NCI-H226 (cell line): ENCODE data around the gene KIF2A.

ENCODE experiments used
- DNase-seq: peaks from one replicate; pipeline ENCODE4 v3.0.0-alpha.2; 2015

KIF2A gene

GRCh38 chr5:62296998-62297397 lies 9.0 kb upstream of the KIF2A start:
- DNase-seq, result no peak

DNA sequence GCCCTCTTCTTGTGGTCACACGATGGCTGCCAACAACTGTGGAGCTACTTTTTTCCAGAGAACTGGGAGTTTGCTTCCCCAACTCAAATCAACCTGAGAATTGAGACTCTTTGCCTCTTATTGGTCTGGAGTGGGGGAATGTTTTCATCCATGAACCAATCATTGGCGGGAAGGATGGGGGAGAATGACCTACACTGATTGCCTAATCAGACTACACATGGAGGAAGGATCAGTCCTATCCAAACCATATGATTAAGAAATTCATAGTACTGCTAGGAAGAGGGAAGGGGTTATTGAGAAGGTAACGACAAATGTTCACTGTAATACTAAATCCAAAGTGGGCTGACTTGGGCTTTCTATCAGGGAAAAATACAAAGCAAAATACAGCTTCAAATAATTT lies 7.9 kb upstream of the KIF2A start:
- peak; percentile 9 for DNase-seq

- DNase-seq, result no peak
These were observed 6.9 kb upstream of the KIF2A start for GRCh38 chr5:62299101-62299500.

DNA sequence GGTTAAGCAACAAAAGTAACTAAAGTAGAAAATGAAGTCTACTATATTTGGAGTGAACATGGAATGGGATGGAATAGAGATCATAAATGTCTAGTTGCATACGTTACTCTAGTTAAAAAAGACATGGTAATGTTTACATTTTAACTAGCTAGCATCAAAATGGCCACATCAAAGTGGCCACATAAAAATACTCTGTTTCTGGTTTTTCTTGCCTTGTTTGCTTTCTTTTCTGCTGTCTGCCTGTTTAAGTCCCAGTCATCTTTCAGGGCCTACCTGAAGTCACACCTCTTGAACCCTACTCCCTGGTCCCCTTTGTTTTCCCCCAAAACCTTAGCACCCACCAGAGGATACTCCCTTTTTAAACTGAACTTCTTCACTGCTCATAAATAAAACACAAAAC lies 6.4 kb upstream of the KIF2A start:
- DNase-seq, result no peak

- no peak for DNase-seq
These were observed 670 bp upstream of the KIF2A start for GRCh38 chr5:62305358-62305714.

- no peak for DNase-seq
These were observed 403 bp downstream of the KIF2A start for GRCh38 chr5:62306323-62306895.

- peak; percentile 18 for DNase-seq
These were observed 1.1 kb downstream of the KIF2A start for GRCh38 chr5:62306896-62307689.

DNA sequence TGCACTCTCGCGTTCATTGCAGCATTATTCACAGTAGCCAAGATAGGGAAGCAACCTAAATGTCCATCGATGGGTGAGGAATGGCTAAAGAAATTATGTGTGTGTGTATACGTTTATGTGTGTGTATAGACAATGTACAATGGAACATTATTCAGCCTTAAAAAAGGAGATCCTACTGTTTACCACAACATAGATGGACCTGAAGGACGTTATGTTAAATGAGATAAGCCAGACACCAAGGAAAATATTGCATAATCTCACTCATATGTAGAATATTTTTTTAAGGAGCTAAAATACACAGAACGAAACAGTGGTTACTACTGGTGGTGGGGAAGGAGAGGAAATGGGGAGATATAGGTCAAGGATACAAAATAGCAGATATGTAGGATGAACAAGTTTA lies 2.4 kb downstream of the KIF2A start:
- DNase-seq, result no peak

DNA sequence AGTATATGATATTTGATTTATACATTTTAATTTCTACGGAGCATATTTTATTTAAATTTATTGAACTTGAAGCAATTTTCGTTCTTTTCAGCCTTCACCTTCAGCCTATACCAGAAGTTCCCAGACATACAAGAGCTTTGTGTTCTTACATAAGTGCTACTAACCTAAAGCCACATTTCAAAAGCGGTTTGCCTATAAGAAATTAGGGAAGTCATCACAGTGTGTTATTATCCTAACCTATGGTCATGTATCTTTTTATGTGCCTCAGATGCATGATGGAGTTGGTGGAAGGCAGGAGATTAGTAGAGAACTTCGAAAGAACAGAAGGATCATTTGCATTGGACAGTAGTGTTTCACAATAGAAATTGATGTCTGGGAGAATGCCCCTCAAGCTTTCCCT lies 3.1 kb downstream of the KIF2A start:
- DNase-seq, result no peak

GRCh38 chr5:62310426-62311143 lies 4.6 kb downstream of the KIF2A start:
- no peak for DNase-seq

DNA sequence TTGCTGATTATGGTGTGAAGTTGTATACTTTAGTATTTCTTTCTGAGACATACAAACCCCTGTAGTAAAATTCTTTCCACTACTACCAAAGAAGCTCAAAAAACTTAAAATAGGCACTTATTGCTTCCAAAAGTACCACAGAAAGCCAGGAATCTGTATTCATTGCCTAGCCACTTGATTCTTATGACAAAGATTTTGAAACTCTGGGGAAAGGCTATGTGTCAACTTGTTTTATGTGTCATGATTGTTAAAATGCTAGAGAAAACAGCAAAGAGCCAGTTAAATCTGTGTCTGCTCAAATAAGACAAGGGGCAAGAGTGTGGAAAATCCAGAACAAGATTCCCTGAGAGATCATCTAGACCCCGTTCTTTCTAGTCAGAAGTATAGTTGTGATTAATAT lies 6.0 kb downstream of the KIF2A start:
- DNase-seq, result no peak

DNA sequence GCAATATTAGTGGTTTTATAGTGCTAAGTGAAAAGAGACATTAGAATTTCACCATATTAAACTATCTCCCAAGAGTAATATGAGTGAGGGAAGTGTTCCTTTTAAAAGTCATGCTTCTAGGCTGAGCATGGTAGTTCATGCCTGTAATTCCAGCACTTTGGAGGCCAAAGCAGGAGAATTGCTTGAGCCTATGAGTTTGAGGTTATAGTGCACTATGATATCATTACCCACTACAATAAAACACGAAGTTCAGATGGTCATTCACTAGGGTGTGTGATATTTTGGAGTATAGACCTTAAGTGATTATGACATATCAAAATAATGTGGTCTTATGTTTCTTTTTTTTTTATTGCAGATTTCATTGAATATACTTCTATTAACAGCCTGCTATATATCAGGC lies 6.7 kb downstream of the KIF2A start:
- DNase-seq, result no peak

- no peak for DNase-seq
These were observed 8.3 kb downstream of the KIF2A start for GRCh38 chr5:62314213-62314830.

DNA sequence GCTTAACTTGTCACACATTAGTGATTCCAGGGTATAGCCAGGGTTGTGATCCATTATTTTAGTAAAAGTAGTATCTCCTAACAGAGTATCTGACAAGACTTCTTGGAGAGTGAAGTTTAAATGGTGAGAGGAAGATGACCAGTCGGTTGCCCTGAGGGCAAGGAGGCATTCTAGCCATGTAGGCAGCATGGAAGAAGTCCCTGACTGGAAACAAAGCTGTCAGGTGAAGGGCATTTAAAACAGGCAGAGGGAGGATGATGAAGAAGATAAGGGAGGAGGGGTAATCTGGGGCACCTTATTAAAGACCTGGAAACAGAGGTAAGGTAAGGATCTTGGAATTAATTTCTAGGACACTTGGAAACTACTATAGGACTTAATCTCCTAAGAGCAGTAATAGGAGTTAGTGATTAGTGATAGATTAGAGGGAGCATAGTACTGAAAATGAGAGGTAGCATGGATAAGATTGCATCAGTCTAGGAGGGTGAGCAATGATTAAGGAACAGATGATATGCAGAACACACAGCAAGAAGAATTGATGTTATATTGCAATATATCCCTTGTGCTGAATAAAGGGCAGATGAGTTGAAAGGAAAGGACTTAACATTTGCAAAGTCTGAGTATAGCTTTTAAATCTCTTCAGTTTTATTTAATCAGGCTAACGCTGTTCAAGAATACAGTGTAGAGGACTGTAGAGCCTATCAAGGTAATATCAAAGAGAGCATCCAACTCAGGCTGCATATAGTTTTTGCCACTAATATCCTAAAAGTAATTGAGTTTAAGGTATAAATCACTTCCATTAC lies 9.6 kb downstream of the KIF2A start:
- DNase-seq, result peak; percentile 21

GRCh38 chr5:62316176-62316502 lies 10.1 kb downstream of the KIF2A start:
- no peak for DNase-seq

GRCh38 chr5:62317810-62318209 lies 11.8 kb downstream of the KIF2A start:
- no peak for DNase-seq

GRCh38 chr5:62322484-62322883 lies 16.5 kb downstream of the KIF2A start:
- no peak for DNase-seq

- no peak for DNase-seq
These were observed 20.3 kb downstream of the KIF2A start for GRCh38 chr5:62326302-62326701.

DNA sequence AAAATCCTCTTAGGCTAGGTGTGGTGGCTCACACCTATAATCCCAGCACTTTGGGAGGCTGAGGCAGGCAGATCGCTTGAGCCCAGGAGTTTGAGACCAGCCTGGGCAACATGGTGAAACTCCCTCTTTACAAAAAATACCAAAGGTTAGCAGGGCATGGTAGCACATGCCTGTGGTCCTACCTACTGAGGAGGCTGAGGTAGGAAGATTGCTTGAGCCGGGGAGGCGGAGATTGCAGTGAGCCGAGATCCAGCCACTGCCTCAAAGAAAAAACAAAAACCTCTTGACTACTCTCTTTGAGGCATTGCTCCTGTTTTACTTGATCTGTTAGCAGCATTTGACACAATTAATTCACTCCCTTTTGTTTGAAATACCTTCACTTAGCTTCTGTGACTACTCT lies 20.7 kb downstream of the KIF2A start:
- no peak for DNase-seq

DNA sequence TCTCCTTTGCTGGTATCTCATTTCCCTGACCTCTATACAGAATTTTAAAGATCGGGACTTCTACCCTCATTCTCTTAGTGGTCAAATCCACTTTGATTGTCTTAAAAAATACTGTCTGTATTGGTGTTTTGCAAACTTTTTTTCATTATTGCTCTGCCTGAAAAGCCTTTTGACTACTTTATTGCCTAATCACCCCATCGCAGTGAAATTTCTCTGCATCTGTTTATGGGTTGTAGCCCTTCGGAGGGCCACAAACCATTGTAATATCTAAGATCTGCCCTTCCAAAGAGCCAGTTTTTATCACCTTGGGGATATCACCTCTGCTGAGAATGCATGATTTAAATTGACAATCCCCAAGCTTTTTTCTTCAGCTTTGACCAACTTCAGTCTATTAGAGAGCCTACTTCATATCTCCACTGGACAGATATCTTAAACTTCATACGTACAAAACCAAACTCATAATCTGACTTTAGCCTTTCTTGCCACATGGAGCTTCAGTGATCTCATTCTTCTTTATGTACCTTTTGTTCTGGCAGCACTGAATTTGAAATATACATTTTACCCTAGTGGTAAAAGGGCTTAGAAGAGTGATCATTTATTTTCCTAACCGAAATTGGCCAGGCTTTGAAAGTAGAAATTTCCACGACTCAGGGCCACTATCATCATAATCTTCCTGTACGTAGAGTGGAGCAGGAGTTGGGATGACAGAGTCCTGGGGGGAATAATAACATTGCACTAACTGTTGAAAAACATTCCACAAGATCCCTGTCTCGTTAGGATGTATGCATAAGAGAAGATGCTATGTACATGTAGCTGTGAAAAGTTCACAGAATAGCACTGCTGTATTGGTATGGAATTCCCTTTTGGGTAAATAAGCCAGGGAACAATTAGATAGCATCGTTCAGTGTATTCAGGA lies 21.4 kb downstream of the KIF2A start:
- DNase-seq, result no peak

- DNase-seq, result no peak
These were observed 22.9 kb downstream of the KIF2A start for GRCh38 chr5:62328772-62329491.
